Measurements from ENCODE around the gene EPHB2. TPM values are rescaled to one million over a fixed set of nuclear protein-coding genes. Genes with fewer than 3 reads are reported as not detected.

Gene EPHB2
- polyA plus RNA-seq, 2 of the 4 experiments (the other 2 are of a cell fraction): 13.0 to 35.3 TPM

DNA sequence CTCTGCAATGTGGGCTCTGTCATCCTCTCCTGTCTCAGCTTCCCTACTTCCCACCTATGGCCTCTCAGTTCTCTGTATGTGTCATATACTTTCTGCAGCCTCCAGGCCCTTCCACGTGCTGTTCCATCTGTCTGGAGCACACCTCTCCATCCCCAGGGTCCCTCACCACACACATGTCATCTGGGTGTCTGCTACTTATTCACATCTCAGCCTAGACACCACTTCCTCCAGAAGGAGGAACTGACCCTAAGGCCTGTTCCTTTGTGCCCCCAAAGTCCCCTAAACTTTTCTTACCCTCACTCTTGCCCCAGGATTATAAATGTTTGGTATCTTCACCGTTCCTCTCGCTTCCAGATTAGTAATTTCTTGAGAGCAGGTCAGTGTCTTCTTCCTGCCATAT, 251.9 kb downstream of the EPHB2 start:
- no peak for ATAC-seq
- TF ChIP-seq CBX2 (IDR thresholded peaks at IDR 0.05; ENCODE audit: borderline replicate concordance, low read depth) (no peak), NFE2L2 (conservative IDR thresholded peaks at IDR 0.05; ENCODE audit: low read length) (no peak), HDAC2 (IDR thresholded peaks at IDR 0.05) (no peak), FOXS1 (CRISPR knock-in tag; IDR thresholded peaks at IDR 0.05) (no peak), FOSB (CRISPR knock-in tag; IDR thresholded peaks at IDR 0.05) (no peak), ZC3H11A (IDR thresholded peaks at IDR 0.05) (no peak)

DNA sequence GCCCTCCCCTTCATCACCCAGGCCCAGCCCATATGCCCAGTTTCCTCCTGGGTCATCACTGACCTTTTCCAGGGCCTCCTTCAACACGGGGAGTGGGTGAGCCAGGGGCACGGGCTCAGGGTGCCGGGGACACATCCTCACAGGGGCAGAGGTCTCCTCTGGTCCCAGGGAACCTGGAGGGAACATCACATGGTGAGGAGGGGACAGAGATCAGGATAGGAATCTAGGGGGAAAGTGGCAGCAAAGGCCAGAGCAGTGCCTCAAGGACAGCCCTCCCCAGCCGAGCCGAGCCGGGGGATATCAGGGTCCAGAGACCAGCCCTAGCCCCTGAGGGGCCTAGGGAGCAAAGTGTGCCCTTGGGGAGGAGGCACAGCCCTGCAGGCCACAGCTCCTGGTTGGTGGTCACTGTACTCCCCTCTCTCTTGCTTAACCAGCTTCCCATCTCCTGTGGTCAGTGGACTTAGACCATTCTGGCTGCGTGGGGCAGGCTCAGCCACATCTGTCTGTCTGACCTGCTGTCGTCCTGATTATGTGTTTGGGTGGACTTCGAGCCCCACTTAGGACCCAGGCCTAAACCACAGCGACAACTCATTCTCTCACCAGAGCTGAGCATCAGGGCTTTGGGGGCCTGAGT, 252.5 kb downstream of the EPHB2 start:
- no peak for DNase-seq (ENCODE audit: low read depth in 1 of 2, low spot score in 1 of 2)
- no peak; a peak in 1 of 6 replicates for ATAC-seq
- H3K4me1 ChIP-seq: no peaks in the 10 kb centered on the region
- H3K27ac ChIP-seq: no peak overlapping the region
- no peak for TF ChIP-seq ZNF302 (CRISPR knock-in tag; IDR thresholded peaks at IDR 0.05)
- no peak for TF ChIP-seq HMGXB4 (CRISPR knock-in tag; IDR thresholded peaks at IDR 0.05; ENCODE audit: borderline replicate concordance)
- TF ChIP-seq JUN (IDR thresholded peaks at IDR 0.05): no peak
- TF ChIP-seq REST (IDR thresholded peaks at IDR 0.05): no peak
- no peak for TF ChIP-seq EHF (CRISPR knock-in tag; IDR thresholded peaks at IDR 0.05)
- TF ChIP-seq, protein P1, sequence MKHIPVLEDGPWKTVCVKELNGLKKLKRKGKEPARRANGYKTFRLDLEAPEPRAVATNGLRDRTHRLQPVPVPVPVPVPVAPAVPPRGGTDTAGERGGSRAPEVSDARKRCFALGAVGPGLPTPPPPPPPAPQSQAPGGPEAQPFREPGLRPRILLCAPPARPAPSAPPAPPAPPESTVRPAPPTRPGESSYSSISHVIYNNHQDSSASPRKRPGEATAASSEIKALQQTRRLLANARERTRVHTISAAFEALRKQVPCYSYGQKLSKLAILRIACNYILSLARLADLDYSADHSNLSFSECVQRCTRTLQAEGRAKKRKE (CRISPR knock-in tag; IDR thresholded peaks at IDR 0.05; ENCODE audit: low read depth): no peak
- TF ChIP-seq ZFP36 (IDR thresholded peaks at IDR 0.05; ENCODE audit: borderline replicate concordance, partially characterized antibody): no peak
- 71% methylated on average over 7 of the region's 10 CpGs for WGBS (ENCODE audit: missing lambda C conversion rate)
- FAIRE-seq: no peak
- H3K9me3 ChIP-seq: no peaks in the 10 kb centered on the region
- H3K4me3 ChIP-seq: no peak overlapping the region
- POLR2A ChIA-PET: no interaction called here
- H3K4me2 ChIP-seq: no peak overlapping the region
- CTCF ChIA-PET: interaction anchor here (0.8 to 3.7 kb wide), 18 partner anchors 9 to 542 kb away, joined by 3 to 38 read pairs (median 5); partner anchors contain the start of gene LACTBL1

More for the DNA sequence above, 251.9 kb downstream of the EPHB2 start:
- Histone ChIP-seq H3K27ac (no peak overlapping the region), H3K4me2 (no peak overlapping the region), H3K4me3 (no peak overlapping the region), H3K4me1 (no peaks in the 10 kb centered on the region), H3K9me3 (no peaks in the 10 kb centered on the region)
- CTCF ChIA-PET: interaction anchor here (3.7 kb wide), 1 partner anchor 11 kb away, joined by 22 read pairs; the partner anchor contains the start of gene LACTBL1
- POLR2A ChIA-PET: no interaction called here
- 29% methylated on average over 3 of the region's 3 CpGs for WGBS (ENCODE audit: missing lambda C conversion rate)
- DNase-seq (ENCODE audit: low read depth in 1 of 2, low spot score in 1 of 2) (no peak), FAIRE-seq (no peak)

- Histone ChIP-seq H3K27ac (no peak overlapping the region), H3K9me3 (no peaks in the 10 kb centered on the region), H3K4me1 (no peaks in the 10 kb centered on the region; the same call in 2 of the 3 replicates), H3K4me3 (no peak overlapping the region), H3K4me2 (no peak overlapping the region)
- ChIA-PET POLR2A (no interaction called here), CTCF (interaction anchor here (1.2 to 3.7 kb wide), 3 partner anchors 12 to 300 kb away, joined by 3 to 25 read pairs (median 25); no protein-coding TSS in a partner anchor)
- 59% methylated on average over 5 of the region's 5 CpGs for WGBS (ENCODE audit: missing lambda C conversion rate)
- no peak for DNase-seq (ENCODE audit: low read depth in 1 of 2, low spot score in 1 of 2)
- TF ChIP-seq, protein P2, sequence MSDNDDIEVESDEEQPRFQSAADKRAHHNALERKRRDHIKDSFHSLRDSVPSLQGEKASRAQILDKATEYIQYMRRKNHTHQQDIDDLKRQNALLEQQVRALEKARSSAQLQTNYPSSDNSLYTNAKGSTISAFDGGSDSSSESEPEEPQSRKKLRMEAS (IDR thresholded peaks at IDR 0.05): no peak
- TF ChIP-seq HEYL (CRISPR knock-in tag; IDR thresholded peaks at IDR 0.05) (no peak), NR3C1 (IDR thresholded peaks at IDR 0.05) (no peak)
- FAIRE-seq: no peak
- no peak for ATAC-seq
Observed at GRCh38 chr1:22966309-22966708, 255.7 kb downstream of the EPHB2 start.
